DND-41 (cell line): ENCODE results near the gene COL8A1.

Experiments
- ATAC-seq: fragments of 200-7000 bp; cut with Tn5 transposase; 3 replicates; pipeline ENCODE4 v1.9.1; 2021; ENCODE audit warnings: low read depth; ENCODE audit not compliant: insufficient read depth
- DNase-seq: peaks from one replicate; pipeline ENCODE4 v3.0.0-alpha.2; 2020
- H2AFZ ChIP-seq: 2 replicates; pipeline ENCODE4 v1.6.0; 2012; ENCODE audit warnings: low read depth, low read length
- H3K27ac ChIP-seq: 2 replicates; pipeline ENCODE4 v1.5.1; 2012; ENCODE audit warnings: low read length, inconsistent platforms
- H3K27me3 ChIP-seq: fragments of 200-600 bp; sonication (generic); 2 replicates; pipeline ENCODE4 v1.6.0; 2012; ENCODE audit warnings: low read length, mild to moderate bottlenecking, inconsistent platforms; ENCODE audit not compliant: insufficient read depth, poor library complexity
- H3K36me3 ChIP-seq: 2 replicates; pipeline ENCODE4 v1.5.1; 2012; ENCODE audit warnings: low read length, inconsistent platforms; ENCODE audit not compliant: insufficient read depth
- H3K4me1 ChIP-seq: 2 replicates; pipeline ENCODE4 v1.5.1; 2012; ENCODE audit warnings: mild to moderate bottlenecking, low read length; ENCODE audit not compliant: insufficient read depth
- H3K4me2 ChIP-seq: 2 replicates; pipeline ENCODE4 v1.6.0; 2012; ENCODE audit warnings: mild to moderate bottlenecking, moderate library complexity, low read length, inconsistent platforms; ENCODE audit not compliant: insufficient read depth
- H3K4me3 ChIP-seq, 2 experiments: fragments of 200-600 bp in 1 of 2; shearing (Covaris generic) in 1 of 2; 2 replicates each; pipeline ENCODE4 v1.5.1; 2012 to 2016; ENCODE audit warnings: inconsistent platforms in 2 of 2, low read length in 2 of 2, mild to moderate bottlenecking in 2 of 2, low read depth in 1 of 2, moderate library complexity in 1 of 2
- H3K79me2 ChIP-seq: 2 replicates; pipeline ENCODE4 v1.6.0; 2012; ENCODE audit warnings: low read length, inconsistent platforms; ENCODE audit not compliant: insufficient read depth
- H3K9ac ChIP-seq: 2 replicates; pipeline ENCODE4 v1.6.0; 2012; ENCODE audit warnings: low read depth, mild to moderate bottlenecking, inconsistent platforms, low read length, moderate library complexity
- H3K9me3 ChIP-seq: 2 replicates; pipeline ENCODE4 v1.5.1; 2012; ENCODE audit warnings: low read length, moderate library complexity, mild to moderate bottlenecking, inconsistent platforms; ENCODE audit not compliant: insufficient read depth, severe bottlenecking
- H4K20me1 ChIP-seq: 2 replicates; pipeline ENCODE4 v1.6.0; 2012; ENCODE audit warnings: low read length; ENCODE audit not compliant: insufficient read depth
- CTCF ChIP-seq: IDR thresholded peaks from 2 replicates; pipeline ENCODE4 v1.5.1; 2012; ENCODE audit warnings: borderline replicate concordance, low read length, moderate library complexity, mild to moderate bottlenecking; ENCODE audit not compliant: poor library complexity, severe bottlenecking; ENCODE audit errors: extremely low read depth
- EZH2 ChIP-seq: IDR thresholded peaks from 3 replicates; pipeline ENCODE4 v1.6.1; 2012; ENCODE audit warnings: borderline replicate concordance, low read depth, mild to moderate bottlenecking, moderate library complexity, low read length, inconsistent platforms; ENCODE audit not compliant: severe bottlenecking

COL8A1 gene

GRCh38 chr3:99658274-99658673, 19.9 kb downstream of the COL8A1 start:
- Histone ChIP-seq H4K20me1 (no peaks in the 10 kb centered on the region), H3K36me3 (no peaks in the 10 kb centered on the region), H3K4me2 (no peak overlapping the region), H3K27me3 (no peaks in the 10 kb centered on the region), H3K9me3 (no peaks in the 10 kb centered on the region), H3K4me3 (no peak overlapping the region), H3K79me2 (no peaks in the 10 kb centered on the region), H3K9ac (no peak overlapping the region), H3K27ac (no peak overlapping the region), H2AFZ (no peak overlapping the region), H3K4me1 (no peaks in the 10 kb centered on the region)
- TF ChIP-seq EZH2 (no peak), CTCF (no peak)
- ATAC-seq: no peak
- no peak for DNase-seq

GRCh38 chr3:99659032-99659431, 20.6 kb downstream of the COL8A1 start:
- H4K20me1 ChIP-seq: no peaks in the 10 kb centered on the region
- TF ChIP-seq CTCF: no peak
- no peak for TF ChIP-seq EZH2
- H3K4me3 ChIP-seq: no peak overlapping the region
- DNase-seq: no peak
- H3K27me3 ChIP-seq: no peaks in the 10 kb centered on the region
- H3K4me1 ChIP-seq: no peaks in the 10 kb centered on the region
- no peak overlapping the region for H3K27ac ChIP-seq
- H3K36me3 ChIP-seq: no peaks in the 10 kb centered on the region
- H2AFZ ChIP-seq: no peak overlapping the region
- H3K79me2 ChIP-seq: no peaks in the 10 kb centered on the region
- H3K9ac ChIP-seq: no peak overlapping the region
- no peak overlapping the region for H3K4me2 ChIP-seq
- ATAC-seq: no peak
- H3K9me3 ChIP-seq: no peaks in the 10 kb centered on the region

GRCh38 chr3:99659951-99660350, 21.6 kb downstream of the COL8A1 start:
- H4K20me1 ChIP-seq: no peaks in the 10 kb centered on the region
- H3K4me1 ChIP-seq: no peaks in the 10 kb centered on the region
- DNase-seq (no peak), ATAC-seq (no peak)
- no peak overlapping the region for H3K9ac ChIP-seq
- no peaks in the 10 kb centered on the region for H3K79me2 ChIP-seq
- TF ChIP-seq EZH2 (no peak), CTCF (no peak)
- H2AFZ ChIP-seq: no peak overlapping the region
- H3K27ac ChIP-seq: no peak overlapping the region
- no peak overlapping the region for H3K4me2 ChIP-seq
- H3K36me3 ChIP-seq: no peaks in the 10 kb centered on the region
- no peaks in the 10 kb centered on the region for H3K9me3 ChIP-seq
- no peaks in the 10 kb centered on the region for H3K27me3 ChIP-seq
- no peak overlapping the region for H3K4me3 ChIP-seq
